Loucy (cell line): ENCODE measurements around the gene HS1BP3.

Source experiments
- EZH2phosphoT487 ChIP-seq: fragments of 200-600 bp; IDR thresholded peaks from 2 replicates; pipeline ENCODE4 v1.6.1; 2018; ENCODE audit warnings: antibody characterized with exemption, mild to moderate bottlenecking, moderate library complexity, borderline replicate concordance
- TF ChIP-seq, protein P1 (sequence below): fragments of 200-600 bp; sonication (generic); conservative IDR thresholded peaks from 2 replicates; pipeline ENCODE4 v1.5.1; 2014; ENCODE audit warnings: mild to moderate bottlenecking, antibody characterized with exemption, low read length

DNA sequence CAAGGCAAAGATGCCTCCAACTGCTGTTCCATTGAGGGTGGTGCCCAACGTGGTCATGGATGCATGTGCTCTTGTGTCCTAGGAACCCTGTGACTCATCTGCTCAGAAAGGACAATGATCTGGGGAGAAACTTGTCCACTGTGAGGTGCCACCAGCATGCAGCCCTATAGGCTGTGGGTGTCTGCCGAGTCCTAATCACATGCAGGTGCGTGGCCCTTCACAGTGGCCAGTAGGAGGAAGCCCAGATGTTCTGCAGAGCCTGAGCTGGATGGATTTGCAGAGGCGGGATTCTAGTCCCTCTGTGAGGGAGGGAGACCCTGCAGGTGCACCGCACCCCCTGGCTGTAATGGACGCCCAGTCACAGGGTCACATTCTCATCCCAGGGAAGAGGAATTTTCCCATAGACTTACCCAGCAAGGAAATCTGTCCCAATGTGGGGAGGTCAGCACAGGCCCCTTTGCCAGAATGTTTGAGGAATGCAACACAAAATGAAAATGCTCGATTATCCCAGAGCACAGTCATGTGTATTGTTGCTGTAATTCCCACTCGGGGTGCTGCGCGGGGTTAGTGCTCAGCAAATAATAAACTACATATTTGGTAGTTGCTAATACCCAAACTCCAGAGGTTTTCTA is 30.0 kb upstream of the HS1BP3 start:
- TF ChIP-seq, protein P1, sequence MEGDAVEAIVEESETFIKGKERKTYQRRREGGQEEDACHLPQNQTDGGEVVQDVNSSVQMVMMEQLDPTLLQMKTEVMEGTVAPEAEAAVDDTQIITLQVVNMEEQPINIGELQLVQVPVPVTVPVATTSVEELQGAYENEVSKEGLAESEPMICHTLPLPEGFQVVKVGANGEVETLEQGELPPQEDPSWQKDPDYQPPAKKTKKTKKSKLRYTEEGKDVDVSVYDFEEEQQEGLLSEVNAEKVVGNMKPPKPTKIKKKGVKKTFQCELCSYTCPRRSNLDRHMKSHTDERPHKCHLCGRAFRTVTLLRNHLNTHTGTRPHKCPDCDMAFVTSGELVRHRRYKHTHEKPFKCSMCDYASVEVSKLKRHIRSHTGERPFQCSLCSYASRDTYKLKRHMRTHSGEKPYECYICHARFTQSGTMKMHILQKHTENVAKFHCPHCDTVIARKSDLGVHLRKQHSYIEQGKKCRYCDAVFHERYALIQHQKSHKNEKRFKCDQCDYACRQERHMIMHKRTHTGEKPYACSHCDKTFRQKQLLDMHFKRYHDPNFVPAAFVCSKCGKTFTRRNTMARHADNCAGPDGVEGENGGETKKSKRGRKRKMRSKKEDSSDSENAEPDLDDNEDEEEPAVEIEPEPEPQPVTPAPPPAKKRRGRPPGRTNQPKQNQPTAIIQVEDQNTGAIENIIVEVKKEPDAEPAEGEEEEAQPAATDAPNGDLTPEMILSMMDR, result no peak
- TF ChIP-seq EZH2phosphoT487, result no peak
